T-helper 17 cell (primary cell): ENCODE data around the gene RNF180. TPM values are rescaled to one million over a fixed set of nuclear protein-coding genes. Genes with fewer than 3 reads are reported as not detected.

Experiments used
- ATAC-seq: fragments of 150-1000 bp; cut with Tn5 transposase; 2 replicates; pipeline ENCODE4 v1.10.0; 2021; ENCODE audit warnings: mild to moderate bottlenecking, moderate library complexity
- DNase-seq, 3 donors: peaks; one replicate each; pipeline versions ENCODE4 v3.0.0 to v3.0.0-alpha.2; 2020 to 2021
- H3K9me3 ChIP-seq: one replicate; pipeline ENCODE4 v1.7.0; 2013; ENCODE audit warnings: low read length, mild to moderate bottlenecking; ENCODE audit not compliant: control insufficient read depth, poor library complexity, severe bottlenecking
- H3K27ac Mint-ChIP-seq: one replicate; pipeline ENCODE4 v1.8.0; 2022; ENCODE audit warnings: mild to moderate bottlenecking, moderate library complexity, mixed read lengths
- H3K27me3 Mint-ChIP-seq: one replicate; pipeline ENCODE4 v1.8.0; 2022; ENCODE audit warnings: mixed read lengths
- H3K36me3 Mint-ChIP-seq: one replicate; pipeline ENCODE4 v1.8.0; 2022; ENCODE audit warnings: low read depth, mixed read lengths
- H3K4me1 Mint-ChIP-seq: one replicate; pipeline ENCODE4 v1.8.0; 2022; ENCODE audit warnings: mild to moderate bottlenecking, mixed read lengths
- H3K4me3 Mint-ChIP-seq: one replicate; pipeline ENCODE4 v1.8.0; 2022; ENCODE audit warnings: mild to moderate bottlenecking, moderate library complexity, mixed read lengths
- total RNA-seq, 4 donors: library from RNA in 2 of 4; stranded (reverse) in 2 of 4; gene quantifications; one replicate each; pipeline ENCODE4 v1.2.3 and lab custom pipeline; 2022 to 2026

RNF180 gene, protein sequence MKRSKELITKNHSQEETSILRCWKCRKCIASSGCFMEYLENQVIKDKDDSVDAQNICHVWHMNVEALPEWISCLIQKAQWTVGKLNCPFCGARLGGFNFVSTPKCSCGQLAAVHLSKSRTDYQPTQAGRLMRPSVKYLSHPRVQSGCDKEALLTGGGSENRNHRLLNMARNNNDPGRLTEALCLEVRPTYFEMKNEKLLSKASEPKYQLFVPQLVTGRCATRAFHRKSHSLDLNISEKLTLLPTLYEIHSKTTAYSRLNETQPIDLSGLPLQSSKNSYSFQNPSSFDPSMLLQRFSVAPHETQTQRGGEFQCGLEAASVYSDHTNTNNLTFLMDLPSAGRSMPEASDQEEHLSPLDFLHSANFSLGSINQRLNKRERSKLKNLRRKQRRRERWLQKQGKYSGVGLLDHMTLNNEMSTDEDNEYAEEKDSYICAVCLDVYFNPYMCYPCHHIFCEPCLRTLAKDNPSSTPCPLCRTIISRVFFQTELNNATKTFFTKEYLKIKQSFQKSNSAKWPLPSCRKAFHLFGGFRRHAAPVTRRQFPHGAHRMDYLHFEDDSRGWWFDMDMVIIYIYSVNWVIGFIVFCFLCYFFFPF
- not detected for total RNA-seq
- total RNA-seq (lab: John Stamatoyannopoulos, UW): 0 to 0.08 reads per million in 2 donors

DNA sequence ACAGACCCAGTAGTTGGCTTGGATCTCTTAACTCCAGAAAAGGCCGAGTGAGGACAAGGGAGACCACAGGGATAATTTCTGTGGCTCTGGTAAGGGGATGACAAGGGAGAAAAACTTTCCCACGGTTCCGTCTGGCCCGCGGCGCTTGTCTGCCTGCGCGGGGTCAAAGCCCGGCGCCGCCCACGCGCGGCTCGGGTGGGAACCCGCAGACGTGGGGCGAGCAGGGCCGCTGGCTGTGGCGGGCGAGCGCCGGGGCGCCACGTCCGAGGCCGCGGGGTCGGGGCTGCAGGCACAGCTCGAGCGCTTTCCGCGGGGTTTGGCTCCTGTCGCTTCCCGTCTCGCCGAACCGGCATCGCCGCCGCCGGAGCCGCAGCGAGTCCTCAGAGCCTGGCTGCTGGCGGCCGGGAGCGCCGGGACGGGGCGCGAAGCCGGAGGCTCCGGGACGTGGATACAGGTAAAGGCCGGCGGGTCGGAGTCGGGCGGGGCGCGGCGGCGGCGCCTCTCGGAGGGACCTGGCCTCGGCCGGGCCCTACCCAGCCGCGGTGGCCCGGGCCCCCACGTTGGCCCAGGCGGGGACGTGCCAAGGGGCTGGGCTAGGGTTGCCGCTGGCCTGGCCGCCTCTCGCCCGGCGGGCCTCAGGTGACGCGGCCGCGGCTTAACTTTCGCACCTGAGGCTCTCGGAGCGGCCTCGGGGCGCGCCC lies at the start of gene RNF180:
Gene RNF180, plus strand, starts transcription at position 344 of the 701 bp plus-strand sequence. CDS start 34,965 bp downstream, outside the sequence.
- Mint-ChIP-seq H3K27ac (no peak within 1 kb of the TSS), H3K4me3 (peak within 1 kb of the TSS; percentile 16), H3K4me1 (peaks cover 3% of the 10 kb centered on the region), H3K27me3 (peaks cover 21% of the 10 kb centered on the region), H3K36me3 (no peaks in the 10 kb centered on the region)
- no peaks in the 10 kb centered on the region for H3K9me3 ChIP-seq
- ATAC-seq (no peak), DNase-seq (no peak)

DNA sequence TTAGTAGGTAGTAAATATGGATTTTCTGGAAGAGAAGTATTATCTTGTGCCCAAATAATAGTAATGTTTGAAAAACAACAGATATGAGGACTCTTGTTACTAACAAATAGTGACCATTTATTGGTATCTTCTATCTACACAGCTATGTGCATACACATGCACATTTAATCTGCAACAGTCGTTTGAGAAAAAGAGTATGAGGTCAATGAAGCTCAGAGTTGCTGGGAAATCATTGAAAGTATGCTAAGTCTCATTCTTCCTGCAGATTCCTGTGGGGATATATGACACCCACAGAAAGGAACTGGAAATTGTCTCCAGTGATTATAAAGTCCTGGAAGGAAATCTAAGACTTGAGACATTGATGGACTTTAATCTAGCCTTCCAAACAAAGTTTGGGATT lies 40.1 kb upstream of the RNF180 start:
- H3K9me3 ChIP-seq: no peaks in the 10 kb centered on the region
- DNase-seq: no peak
- no peak overlapping the region for H3K4me3 Mint-ChIP-seq
- no peak overlapping the region for H3K27ac Mint-ChIP-seq
- no peaks in the 10 kb centered on the region for H3K36me3 Mint-ChIP-seq
- H3K27me3 Mint-ChIP-seq: no peaks in the 10 kb centered on the region
- ATAC-seq: no peak
- H3K4me1 Mint-ChIP-seq: no peaks in the 10 kb centered on the region

DNA sequence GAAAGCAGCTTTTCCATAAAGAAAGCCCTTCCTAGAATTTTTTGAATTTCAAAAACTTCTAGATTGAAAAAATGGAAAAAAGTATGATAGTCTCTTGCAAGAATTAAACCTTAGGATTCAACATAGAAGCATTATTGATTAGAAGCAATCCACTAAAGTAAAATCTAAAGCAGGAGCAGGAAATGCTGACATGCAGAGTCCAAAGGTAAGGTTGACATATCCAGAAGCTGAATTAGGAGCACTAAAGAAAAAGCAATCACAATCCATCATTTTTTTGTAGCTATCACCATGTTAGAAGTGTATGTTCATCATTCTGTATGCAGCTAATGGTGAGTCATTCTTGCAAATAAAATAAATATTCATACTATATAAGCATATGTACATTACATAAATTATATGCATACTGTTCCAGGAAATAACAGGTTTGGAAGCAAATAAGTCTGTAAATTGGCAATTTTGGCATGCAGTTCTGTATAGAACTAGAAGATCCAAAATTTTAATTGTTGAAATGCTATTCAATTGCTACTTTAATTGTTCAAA lies 39.4 kb upstream of the RNF180 start:
- Mint-ChIP-seq H3K4me1 (no peaks in the 10 kb centered on the region), H3K4me3 (no peak overlapping the region), H3K27ac (no peak overlapping the region), H3K27me3 (no peaks in the 10 kb centered on the region), H3K36me3 (no peaks in the 10 kb centered on the region)
- ATAC-seq (no peak), DNase-seq (no peak)
- no peaks in the 10 kb centered on the region for H3K9me3 ChIP-seq

DNA sequence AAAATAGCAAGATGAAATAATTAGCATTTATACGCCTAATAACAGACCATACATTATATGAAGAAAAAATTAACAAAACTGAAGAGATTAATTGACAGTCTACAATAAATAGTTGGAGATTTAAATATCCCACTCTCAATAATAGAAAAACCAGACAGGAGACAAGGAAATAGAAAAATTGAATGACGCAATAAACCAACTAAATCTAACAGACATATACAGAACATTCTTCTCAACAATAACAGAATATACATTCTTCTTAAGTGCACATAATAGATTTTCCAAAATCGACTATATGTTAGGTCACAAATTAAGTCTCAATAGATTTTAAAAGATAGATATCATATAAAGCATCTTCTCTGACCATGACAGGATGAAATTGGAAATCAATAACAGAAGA lies 25.6 kb upstream of the RNF180 start:
- ATAC-seq: no peak
- Mint-ChIP-seq H3K27me3 (no peaks in the 10 kb centered on the region), H3K27ac (no peak overlapping the region), H3K36me3 (no peaks in the 10 kb centered on the region), H3K4me3 (no peak overlapping the region), H3K4me1 (no peaks in the 10 kb centered on the region)
- no peak for DNase-seq
- no peaks in the 10 kb centered on the region for H3K9me3 ChIP-seq

DNA sequence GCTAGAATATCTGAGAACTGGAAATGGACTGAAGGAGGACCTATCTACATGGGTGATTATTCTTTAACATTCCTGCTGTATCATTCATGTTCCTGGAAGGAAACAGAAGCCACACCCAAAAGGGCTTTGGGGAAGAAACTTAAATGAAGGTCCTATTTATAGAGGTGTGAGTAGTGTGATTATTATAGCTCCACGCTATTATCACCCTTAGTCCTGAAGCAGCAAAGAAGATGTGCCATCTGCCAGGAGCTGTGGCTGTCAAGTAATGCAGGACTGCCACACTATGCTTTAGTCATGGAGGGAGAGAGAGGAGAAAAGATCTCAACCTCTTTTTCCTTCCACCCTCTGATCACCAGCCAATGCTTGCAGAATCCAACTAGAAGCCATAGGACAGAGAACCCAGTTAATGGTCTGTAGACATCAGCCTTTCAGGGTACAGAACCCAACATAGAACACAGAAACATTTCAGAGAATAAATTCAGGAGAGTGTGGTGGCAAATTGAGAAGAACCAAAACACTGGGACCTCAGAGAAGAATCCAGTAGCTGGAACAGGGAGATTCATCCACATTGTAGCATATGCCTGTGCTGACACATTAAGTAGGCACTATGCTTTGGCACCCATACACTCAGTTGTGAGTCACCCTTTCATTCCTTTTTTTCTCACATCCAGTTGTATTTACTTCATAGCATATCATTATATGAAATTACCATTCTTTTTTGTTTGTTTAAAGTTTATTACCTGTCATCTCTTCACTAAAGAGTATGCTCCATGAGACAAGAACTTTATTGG lies 21.0 kb upstream of the RNF180 start:
- Mint-ChIP-seq H3K4me3 (no peak overlapping the region), H3K36me3 (no peaks in the 10 kb centered on the region), H3K4me1 (no peaks in the 10 kb centered on the region), H3K27me3 (no peaks in the 10 kb centered on the region), H3K27ac (no peak overlapping the region)
- DNase-seq: no peak
- no peaks in the 10 kb centered on the region for H3K9me3 ChIP-seq
- no peak for ATAC-seq

DNA sequence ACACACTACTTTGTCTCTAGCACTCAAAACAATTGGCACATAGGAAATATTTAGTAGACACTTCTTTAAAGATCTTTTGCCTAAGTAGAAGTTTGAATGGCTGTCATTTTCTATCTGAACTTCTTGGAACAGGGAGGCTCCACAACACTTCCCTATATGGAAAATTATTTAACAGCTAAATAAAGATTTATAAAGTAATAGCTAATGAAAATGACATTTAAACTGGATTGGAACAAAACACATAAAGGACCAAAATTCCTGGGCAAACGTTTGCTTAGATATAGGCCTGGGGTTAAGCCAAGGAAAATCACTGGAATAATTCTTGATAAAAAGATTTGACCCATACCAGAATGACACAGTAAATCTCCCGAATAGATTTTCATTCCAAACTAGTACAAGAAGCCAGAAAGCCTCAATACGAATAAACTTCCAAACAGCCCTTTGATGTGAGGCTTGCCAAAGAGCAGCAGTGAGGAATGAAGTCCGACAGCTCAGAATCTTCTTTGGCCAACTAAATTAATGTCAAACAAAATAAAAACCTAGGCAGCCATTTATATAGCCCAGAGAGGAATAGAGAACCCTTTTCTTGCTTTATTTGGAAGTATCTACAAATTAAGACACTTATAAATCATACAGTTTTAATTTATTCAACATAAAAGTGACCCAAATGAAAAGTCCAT lies 20.3 kb upstream of the RNF180 start:
- no peak overlapping the region for H3K4me3 Mint-ChIP-seq
- H3K4me1 Mint-ChIP-seq: no peaks in the 10 kb centered on the region
- H3K27ac Mint-ChIP-seq: no peak overlapping the region
- no peaks in the 10 kb centered on the region for H3K27me3 Mint-ChIP-seq
- ATAC-seq: no peak
- no peaks in the 10 kb centered on the region for H3K36me3 Mint-ChIP-seq
- no peak for DNase-seq
- no peaks in the 10 kb centered on the region for H3K9me3 ChIP-seq

DNA sequence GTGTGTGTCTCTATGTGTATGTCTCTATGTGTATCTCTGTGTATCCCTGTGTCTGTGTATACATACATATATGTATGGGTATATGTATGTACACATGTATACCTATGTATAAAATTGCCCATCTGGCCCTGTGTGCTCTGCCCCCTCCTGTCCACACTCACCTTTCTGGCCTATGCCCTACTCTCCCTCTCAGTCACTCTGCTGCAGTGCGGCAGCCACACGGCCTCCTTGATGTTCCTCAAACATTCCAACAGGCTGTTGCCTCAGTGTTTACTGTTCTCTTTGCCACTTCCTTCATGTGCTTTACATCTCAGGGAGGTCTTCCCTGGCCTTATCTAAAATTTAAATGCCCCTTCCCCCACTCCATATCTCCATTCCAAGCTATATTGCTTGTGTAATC lies 18.3 kb upstream of the RNF180 start:
- Mint-ChIP-seq H3K36me3 (no peaks in the 10 kb centered on the region), H3K27ac (no peak overlapping the region), H3K4me1 (no peaks in the 10 kb centered on the region), H3K27me3 (no peaks in the 10 kb centered on the region), H3K4me3 (no peak overlapping the region)
- DNase-seq (no peak), ATAC-seq (no peak)
- H3K9me3 ChIP-seq: no peaks in the 10 kb centered on the region

DNA sequence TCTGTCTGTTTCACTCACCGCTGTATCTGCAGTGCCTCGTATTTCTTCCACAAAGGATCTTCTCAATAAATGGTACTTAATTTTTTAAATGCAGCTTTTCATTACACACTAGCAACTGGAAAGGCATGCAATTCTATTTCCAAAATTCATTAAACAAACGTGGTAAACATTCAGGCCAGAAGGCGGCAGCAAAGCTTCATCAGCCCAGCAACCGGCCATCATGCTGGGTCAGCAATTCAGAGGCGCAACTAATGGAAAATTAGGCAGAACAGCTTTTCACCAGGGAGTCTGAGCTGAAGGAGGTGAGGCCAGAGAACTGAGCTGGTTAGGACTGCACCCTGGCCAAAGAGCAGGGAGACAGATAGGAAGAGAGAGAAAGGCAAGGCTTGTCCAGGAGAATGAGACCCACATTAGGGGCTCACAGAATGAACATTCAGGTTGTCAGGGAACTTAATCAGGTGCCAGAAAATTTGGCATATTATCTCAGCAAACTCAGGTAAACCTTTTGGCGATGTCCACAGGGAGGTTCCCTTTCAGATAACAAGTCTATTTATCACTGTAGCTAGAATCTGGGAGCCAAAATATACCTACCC lies 17.7 kb upstream of the RNF180 start:
- no peaks in the 10 kb centered on the region for H3K36me3 Mint-ChIP-seq
- no peak for ATAC-seq
- no peaks in the 10 kb centered on the region for H3K27me3 Mint-ChIP-seq
- no peak overlapping the region for H3K27ac Mint-ChIP-seq
- H3K4me3 Mint-ChIP-seq: no peak overlapping the region
- no peaks in the 10 kb centered on the region for H3K4me1 Mint-ChIP-seq
- no peaks in the 10 kb centered on the region for H3K9me3 ChIP-seq
- no peak for DNase-seq

DNA sequence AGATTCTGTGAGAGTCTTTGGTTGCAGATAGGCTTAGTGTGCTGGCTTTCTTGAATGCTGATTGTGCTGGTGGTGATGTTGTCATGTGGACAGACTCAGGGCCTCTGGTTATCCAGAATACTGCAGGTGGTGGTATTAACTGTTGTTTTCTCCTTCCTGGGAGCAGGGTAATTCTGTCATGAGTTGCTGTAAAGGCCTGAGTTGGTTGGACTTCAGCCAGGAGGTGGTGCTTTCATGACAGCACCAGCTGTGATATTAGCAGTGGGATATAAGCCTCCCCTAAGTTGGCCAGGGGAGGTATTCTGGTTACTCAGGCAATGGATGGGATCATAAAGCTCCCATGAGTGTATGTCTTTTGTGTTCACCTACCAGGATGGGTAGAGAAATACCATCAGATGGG lies 16.4 kb upstream of the RNF180 start:
- Mint-ChIP-seq H3K4me3 (no peak overlapping the region), H3K27ac (no peak overlapping the region), H3K4me1 (no peaks in the 10 kb centered on the region), H3K36me3 (no peaks in the 10 kb centered on the region), H3K27me3 (no peaks in the 10 kb centered on the region)
- ATAC-seq: no peak
- H3K9me3 ChIP-seq: no peaks in the 10 kb centered on the region
- DNase-seq: no peak

DNA sequence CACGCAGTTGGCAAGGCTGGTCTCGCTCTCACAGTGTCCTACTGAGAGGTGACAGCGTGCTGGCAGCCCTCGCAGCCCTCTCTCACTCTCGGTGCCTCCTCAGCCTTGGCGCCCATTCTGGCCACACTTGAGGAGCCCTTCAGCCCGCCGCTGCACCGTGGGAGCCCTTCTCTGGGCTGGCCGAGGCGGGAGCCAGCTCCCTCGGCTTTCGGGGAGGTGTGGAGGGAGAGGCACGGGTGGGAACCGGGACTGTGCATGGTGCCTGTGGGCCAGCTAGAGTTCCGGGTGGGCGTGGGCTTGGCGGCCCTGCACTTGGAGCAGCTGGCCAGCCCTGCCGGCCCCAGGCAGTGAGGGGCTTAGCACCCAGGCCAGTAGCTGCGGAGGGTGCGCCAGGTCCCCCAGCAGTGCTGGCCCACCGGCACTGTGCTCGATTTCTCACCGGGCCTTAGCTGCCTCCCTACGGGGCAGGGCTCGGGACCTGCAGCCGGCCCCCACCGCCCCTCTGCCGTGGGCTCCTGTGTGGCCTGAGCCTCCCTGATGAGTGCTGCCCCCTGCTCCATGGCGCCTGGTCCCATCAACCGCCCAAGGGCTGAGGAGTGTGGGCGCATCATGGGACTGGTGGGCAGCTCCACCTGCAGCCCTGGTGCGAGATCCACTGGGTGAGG lies 15.7 kb upstream of the RNF180 start:
- no peaks in the 10 kb centered on the region for H3K4me1 Mint-ChIP-seq
- no peaks in the 10 kb centered on the region for H3K36me3 Mint-ChIP-seq
- H3K9me3 ChIP-seq: no peaks in the 10 kb centered on the region
- H3K4me3 Mint-ChIP-seq: no peak overlapping the region
- ATAC-seq (no peak), DNase-seq (no peak)
- H3K27me3 Mint-ChIP-seq: no peaks in the 10 kb centered on the region
- H3K27ac Mint-ChIP-seq: no peak overlapping the region

DNA sequence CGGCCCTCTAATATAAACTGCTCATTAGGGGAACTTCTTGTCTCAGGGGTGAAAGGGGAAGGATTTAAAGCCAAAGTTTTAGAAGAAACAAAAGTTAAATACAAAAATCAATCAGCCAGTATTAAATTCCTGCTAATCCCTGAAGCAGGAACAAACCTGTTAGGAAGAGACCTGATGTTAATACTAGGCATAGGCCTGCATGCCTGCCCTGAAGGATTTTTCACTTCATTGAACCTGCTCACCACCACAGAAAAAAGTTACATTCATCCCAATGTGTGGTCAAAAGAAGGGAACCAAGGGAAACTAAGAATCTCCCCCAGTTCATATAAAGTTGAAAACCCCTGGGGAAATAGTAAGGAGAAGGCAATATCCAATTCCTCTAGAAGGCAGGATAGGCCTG lies 9.4 kb upstream of the RNF180 start:
- H3K4me3 Mint-ChIP-seq: no peak overlapping the region
- ATAC-seq (no peak), DNase-seq (no peak)
- H3K27ac Mint-ChIP-seq: no peak overlapping the region
- H3K27me3 Mint-ChIP-seq: no peaks in the 10 kb centered on the region
- H3K36me3 Mint-ChIP-seq: no peaks in the 10 kb centered on the region
- no peaks in the 10 kb centered on the region for H3K9me3 ChIP-seq
- no peaks in the 10 kb centered on the region for H3K4me1 Mint-ChIP-seq

DNA sequence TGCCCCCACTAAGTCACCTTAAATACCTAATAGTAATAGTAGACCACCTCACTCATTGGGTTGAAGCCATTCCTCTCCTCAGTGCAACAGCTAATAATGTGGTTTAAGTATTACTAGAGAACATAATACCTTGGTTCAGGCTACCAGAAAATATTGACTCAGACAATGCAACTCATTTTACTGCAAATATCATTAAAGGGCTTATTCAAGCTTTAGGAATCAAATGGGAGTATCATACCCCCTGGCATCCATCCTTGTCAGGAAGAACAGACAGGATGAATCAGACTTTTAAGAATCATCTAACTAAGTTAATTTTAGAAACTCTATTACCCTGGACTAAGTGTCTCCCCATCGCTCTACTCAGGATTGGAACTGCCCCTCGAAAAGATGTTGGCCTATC lies 6.8 kb upstream of the RNF180 start:
- Mint-ChIP-seq H3K27ac (no peak overlapping the region), H3K4me3 (no peak overlapping the region), H3K27me3 (peaks cover 5% of the 10 kb centered on the region), H3K36me3 (no peaks in the 10 kb centered on the region), H3K4me1 (peaks cover 3% of the 10 kb centered on the region)
- no peaks in the 10 kb centered on the region for H3K9me3 ChIP-seq
- no peak for DNase-seq
- no peak for ATAC-seq
